ENCODE results near the gene ARID5B.

The ARID5B gene

GRCh38 chr10:61951144-61951483 lies 49.6 kb downstream of the ARID5B start:
- TF ChIP-seq ZNF274 (IDR thresholded peaks at IDR 0.05; ENCODE audit: low read depth, low read length) = no peak
- no peak overlapping the region for H3K4me3 ChIP-seq (ENCODE audit: low read length)

DNA sequence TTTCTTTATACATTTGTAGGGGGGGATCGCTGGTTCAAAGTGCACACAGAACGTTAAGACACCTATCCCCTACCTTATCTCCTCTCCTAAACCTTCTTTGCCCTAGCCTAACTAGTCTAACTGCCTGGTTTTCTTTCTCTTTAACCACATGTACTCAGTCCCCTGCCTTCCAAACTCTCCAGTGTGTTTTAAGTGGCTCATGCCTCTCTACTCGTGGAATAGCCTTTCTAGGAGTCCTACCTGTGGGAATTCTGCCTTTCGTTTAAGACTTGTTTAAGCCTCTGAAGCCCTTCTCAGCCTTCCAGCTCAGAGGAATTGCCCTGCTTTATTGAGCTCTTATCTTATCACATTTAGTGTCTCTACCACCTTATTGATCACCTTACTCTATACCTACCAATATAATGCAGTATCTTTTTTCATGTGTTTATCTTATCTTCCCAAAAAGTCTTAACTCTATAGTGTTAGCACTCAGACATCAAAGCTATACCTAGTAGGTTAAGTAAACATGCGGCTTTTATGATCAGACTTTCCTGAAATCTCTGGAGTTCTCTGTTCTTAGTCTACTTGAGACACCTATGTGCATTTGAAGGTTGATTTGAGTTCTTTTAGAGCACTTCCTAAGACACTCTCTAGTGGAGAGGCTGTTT lies 50.7 kb downstream of the ARID5B start:
- TF ChIP-seq ZNF274 (IDR thresholded peaks at IDR 0.05; ENCODE audit: low read depth, low read length) = no peak
- no peak overlapping the region for H3K4me3 ChIP-seq (ENCODE audit: low read length)

DNA sequence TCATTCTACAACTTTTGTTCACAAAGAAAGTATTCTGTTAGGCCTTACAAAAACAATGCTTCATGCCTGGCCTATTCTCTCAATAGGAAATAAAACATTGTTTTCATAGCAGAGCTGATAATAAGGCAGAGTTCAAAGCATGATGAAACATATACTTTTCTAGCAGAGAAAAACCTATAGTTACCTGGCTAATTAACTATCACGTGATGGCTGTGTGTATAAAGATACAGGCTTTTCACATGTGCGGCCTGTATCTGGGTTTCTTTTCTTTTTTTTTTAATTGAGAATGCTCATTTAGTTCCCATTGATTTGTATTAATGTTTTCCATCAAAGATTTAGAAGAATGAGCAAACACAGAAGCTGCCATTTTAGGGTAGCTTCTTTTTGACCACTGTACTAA lies 51.7 kb downstream of the ARID5B start:
- TF ChIP-seq ZNF274 (IDR thresholded peaks at IDR 0.05; ENCODE audit: low read depth, low read length) = no peak
- H3K4me3 ChIP-seq (ENCODE audit: low read length) = no peak overlapping the region

DNA sequence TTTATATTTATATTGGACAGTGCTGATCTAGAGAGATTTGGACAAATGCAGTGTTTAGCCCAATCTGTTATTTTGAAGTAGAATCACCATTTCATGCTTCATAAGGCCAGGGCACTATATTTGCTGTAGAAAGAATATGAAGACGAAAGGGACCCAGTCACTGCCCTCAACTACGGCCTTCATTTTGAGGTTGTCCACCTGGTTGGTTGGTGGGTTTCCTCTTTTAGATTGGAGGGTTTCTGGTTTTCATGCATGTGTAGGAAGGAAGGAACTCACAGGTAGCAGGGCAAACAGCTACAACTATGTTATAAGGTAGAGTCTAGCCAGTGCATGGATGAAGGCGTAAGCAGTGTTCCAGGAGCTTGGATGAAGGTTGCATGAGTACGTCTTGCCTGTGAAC lies 56.3 kb downstream of the ARID5B start:
- H3K4me3 ChIP-seq (ENCODE audit: low read length) = no peak overlapping the region
- no peak for TF ChIP-seq ZNF274 (IDR thresholded peaks at IDR 0.05; ENCODE audit: low read depth, low read length)

GRCh38 chr10:61958311-61958710 lies 56.8 kb downstream of the ARID5B start:
- H3K4me3 ChIP-seq (ENCODE audit: low read length) = no peak overlapping the region
- TF ChIP-seq ZNF274 (IDR thresholded peaks at IDR 0.05; ENCODE audit: low read depth, low read length) = no peak

DNA sequence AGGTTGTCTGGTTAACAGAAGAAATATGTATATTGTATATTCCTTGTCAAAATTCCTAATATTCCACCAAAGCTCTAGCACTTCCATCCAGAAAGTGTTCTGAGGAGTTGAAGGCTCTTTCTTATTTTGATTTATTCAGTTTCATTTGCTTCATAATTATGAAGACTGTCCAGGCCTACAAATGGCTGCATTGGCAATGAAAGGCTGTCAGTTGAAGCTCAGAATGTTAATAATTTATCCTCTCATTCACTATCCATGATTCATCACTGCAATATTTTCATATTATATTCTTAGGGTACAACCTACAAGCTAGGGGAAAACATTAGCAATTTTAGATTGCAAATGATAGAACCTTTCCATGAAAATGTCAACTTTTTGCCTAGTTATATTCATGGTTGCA lies 57.3 kb downstream of the ARID5B start:
- no peak for TF ChIP-seq ZNF274 (IDR thresholded peaks at IDR 0.05; ENCODE audit: low read depth, low read length)

DNA sequence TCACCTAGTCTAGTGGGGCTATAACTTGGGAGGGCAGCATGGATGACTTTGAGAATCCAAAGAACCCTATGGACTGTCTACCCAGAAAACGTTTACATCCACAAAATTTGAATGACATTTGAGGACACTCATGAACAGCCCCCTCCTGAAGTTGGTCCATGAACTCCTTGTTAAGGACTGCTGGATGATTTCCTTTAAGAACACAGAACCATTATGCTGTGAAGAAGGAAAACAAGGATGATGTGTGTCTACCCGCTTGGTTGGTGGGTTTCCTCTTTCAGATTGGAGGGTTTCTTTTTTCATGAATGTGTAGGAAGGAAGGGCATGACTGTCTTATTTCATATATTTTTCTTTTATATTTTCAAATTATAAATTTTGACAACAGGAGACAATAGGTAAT lies 58.3 kb downstream of the ARID5B start:
- TF ChIP-seq ZNF274 (IDR thresholded peaks at IDR 0.05; ENCODE audit: low read depth, low read length) = no peak
- H3K4me3 ChIP-seq (ENCODE audit: low read length) = no peak overlapping the region; the same call in 1 of the 2 replicates

More for the DNA sequence above, 57.3 kb downstream of the ARID5B start:
- no peak overlapping the region for H3K4me3 ChIP-seq (ENCODE audit: low read length)

GRCh38 chr10:61960396-61961120 lies 59.1 kb downstream of the ARID5B start:
- H3K4me3 ChIP-seq (ENCODE audit: low read length) = no peak overlapping the region
- TF ChIP-seq ZNF274 (IDR thresholded peaks at IDR 0.05; ENCODE audit: low read depth, low read length) = no peak

DNA sequence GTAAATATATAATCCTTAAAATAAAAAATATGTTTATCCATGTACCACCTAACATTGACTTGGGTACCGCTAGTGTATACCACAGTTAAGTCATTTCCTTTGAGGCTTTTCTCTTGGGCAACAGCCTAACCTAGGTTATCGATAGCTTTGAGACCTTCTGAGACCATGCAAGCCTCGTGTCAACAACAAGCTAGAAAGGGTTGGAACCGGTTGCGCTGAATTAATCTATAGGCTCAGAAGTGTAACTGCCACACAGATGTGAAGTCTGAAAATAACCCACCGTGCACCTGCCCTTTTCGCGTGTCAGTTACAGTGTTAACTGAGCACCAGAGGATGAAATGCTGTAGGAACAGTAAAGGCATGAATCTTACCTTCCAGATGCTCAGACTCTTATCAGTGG lies 59.8 kb downstream of the ARID5B start:
- TF ChIP-seq ZNF274 (IDR thresholded peaks at IDR 0.05; ENCODE audit: low read depth, low read length) = no peak
- peak overlapping the region; percentile 14; the same call in 1 of the 2 replicates for H3K4me3 ChIP-seq (ENCODE audit: low read length)

GRCh38 chr10:61962971-61963370 lies 61.5 kb downstream of the ARID5B start:
- H3K4me3 ChIP-seq (ENCODE audit: low read length) = peak overlapping the region; percentile 56; the same call in 1 of the 2 replicates

GRCh38 chr10:61963669-61964058 lies 62.2 kb downstream of the ARID5B start:
- H3K4me3 ChIP-seq (ENCODE audit: low read length) = peak overlapping the region; percentile 56; the same call in 1 of the 2 replicates
- TF ChIP-seq ZNF274 (IDR thresholded peaks at IDR 0.05; ENCODE audit: low read depth, low read length) = no peak

More at GRCh38 chr10:61962971-61963370, 61.5 kb downstream of the ARID5B start:
- TF ChIP-seq ZNF274 (IDR thresholded peaks at IDR 0.05; ENCODE audit: low read depth, low read length) = no peak

DNA sequence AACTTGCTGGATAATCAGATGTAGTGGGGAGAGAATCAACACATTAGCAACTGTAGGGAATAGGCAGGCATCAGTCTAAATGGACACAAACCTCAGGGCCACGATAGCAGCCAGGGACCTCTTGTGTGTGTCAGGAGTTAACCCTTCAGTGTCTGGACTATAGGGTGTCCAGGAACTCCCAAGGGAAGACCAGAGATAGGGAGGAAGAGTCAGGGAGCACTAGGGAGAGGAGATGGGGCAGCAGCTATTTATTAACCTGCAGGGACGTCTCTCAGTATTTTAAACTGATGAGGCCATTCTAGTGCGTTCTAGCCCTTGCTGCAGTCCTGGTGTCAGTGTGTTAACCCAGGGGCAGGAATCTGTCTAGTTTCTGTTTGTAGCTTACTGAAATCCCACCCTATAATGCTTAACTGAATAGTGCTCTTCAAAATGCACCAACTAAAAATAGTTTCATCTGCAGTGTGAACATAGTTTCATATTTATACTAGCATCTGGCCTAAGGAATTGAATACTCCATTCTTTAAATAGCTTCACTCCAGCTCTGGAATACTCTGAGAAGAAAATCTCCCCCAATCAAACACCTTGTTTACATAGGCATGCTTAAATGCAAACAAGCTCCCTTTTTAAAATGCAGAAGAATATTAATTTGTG lies 62.7 kb downstream of the ARID5B start:
- peak overlapping the region; percentile 56; the same call in 1 of the 2 replicates for H3K4me3 ChIP-seq (ENCODE audit: low read length)
- TF ChIP-seq ZNF274 (IDR thresholded peaks at IDR 0.05; ENCODE audit: low read depth, low read length) = no peak

DNA sequence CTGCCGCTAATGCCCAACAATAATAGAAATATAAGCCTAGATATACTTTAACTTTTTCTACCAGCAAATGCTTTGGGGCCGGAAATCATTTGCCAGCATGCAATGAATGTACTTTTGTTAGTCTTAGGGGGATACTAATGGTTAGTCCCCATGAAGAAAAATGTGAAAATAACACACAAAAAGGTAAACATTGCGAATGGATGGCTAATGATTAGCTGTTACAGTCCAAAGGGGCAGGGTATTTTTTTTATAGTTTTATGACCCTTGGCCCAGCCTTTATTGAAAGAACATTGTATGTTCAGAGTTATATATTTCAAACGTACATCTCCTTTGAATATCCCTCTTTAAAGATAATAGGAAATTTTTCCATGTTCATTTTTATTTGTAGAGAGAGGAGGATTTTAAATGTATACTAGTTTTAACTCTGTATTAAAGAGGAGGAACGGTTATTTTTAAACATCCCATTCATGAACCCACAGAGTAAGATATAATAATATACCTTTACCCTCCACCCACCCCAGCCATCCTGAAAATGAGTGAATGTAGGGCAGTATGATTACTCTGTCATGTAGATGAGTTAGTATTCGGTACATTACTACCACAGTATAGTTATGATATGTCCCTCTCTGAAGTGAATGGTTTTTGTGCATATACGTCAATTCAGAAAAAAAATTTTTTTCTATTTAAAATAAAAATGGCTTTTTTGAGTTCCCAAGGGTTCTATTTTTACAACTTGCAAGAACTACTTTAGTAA lies 63.6 kb downstream of the ARID5B start:
- no peak overlapping the region for H3K4me3 ChIP-seq (ENCODE audit: low read length)
- no peak for TF ChIP-seq ZNF274 (IDR thresholded peaks at IDR 0.05; ENCODE audit: low read depth, low read length)

DNA sequence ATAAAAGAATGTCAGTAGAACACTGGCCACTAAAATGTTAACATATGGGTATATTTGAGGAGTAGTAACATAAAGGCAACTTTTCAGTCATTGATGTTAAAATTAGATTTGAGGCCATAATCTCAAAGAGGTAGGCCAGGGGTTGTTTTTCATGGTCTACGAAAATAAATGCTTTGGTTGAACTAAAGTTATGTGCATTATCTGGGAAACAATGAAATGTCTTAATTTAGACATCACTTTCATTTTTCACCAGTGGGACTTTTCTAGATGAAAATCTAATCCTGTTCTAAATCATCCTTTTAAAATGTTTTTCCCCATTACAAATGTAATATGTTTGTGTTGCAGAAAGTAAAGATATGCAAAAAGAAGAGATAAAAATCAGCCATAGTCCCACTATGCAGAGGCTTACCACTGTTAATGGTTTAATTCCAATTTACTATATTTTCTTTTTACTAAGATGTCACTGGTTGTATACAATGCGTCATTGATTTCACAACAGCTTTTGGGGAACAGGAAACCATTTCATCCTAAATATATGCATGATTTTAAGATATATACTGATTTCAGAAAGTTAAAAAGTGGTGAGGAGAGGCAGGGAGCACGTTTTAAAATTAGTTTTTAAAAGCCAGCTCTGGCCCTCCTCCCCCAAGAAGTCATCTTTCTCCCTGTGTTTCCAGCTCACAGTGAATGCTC lies 64.3 kb downstream of the ARID5B start:
- no peak for TF ChIP-seq ZNF274 (IDR thresholded peaks at IDR 0.05; ENCODE audit: low read depth, low read length)
- no peak overlapping the region for H3K4me3 ChIP-seq (ENCODE audit: low read length)

All from GM08714 (cell line).